DMS53 (cell line): Measurements from ENCODE around the gene SH3RF3.
A peak's percentile ranks its signal among the peaks of the same experiment; 100 is the strongest.

Source experiments
- DNase-seq: peaks from one replicate; lab custom pipeline; 2025; lab: John Stamatoyannopoulos, UW

Gene SH3RF3

GRCh38 chr2:109306190-109306589 lies 177.2 kb downstream of the SH3RF3 start:
- no peak for DNase-seq

GRCh38 chr2:109311771-109312170 lies 182.8 kb downstream of the SH3RF3 start:
- DNase-seq = no peak

GRCh38 chr2:109312902-109313301 lies 183.9 kb downstream of the SH3RF3 start:
- no peak for DNase-seq

GRCh38 chr2:109313343-109313742 lies 184.3 kb downstream of the SH3RF3 start:
- no peak for DNase-seq

GRCh38 chr2:109316091-109316490 lies 187.1 kb downstream of the SH3RF3 start:
- DNase-seq = no peak

- DNase-seq = no peak
Observed at GRCh38 chr2:109317471-109318095, 188.6 kb downstream of the SH3RF3 start.

GRCh38 chr2:109318150-109318948 lies 189.3 kb downstream of the SH3RF3 start:
- DNase-seq = no peak

GRCh38 chr2:109318949-109319342 lies 189.9 kb downstream of the SH3RF3 start:
- DNase-seq = no peak

- no peak for DNase-seq
Observed at GRCh38 chr2:109320195-109320922, 191.4 kb downstream of the SH3RF3 start.

GRCh38 chr2:109321570-109321969 lies 192.6 kb downstream of the SH3RF3 start:
- DNase-seq = no peak

GRCh38 chr2:109322111-109322510 lies 193.1 kb downstream of the SH3RF3 start:
- no peak for DNase-seq

GRCh38 chr2:109322641-109323040 lies 193.6 kb downstream of the SH3RF3 start:
- no peak for DNase-seq

GRCh38 chr2:109324861-109325260 lies 195.9 kb downstream of the SH3RF3 start:
- no peak for DNase-seq

- no peak for DNase-seq
Observed at GRCh38 chr2:109325570-109325969, 196.6 kb downstream of the SH3RF3 start.

GRCh38 chr2:109326306-109326705 lies 197.3 kb downstream of the SH3RF3 start:
- DNase-seq = no peak

GRCh38 chr2:109330056-109330455 lies 201.1 kb downstream of the SH3RF3 start:
- no peak for DNase-seq

GRCh38 chr2:109331081-109331480 lies 202.1 kb downstream of the SH3RF3 start:
- DNase-seq = peak; percentile 22

- peak; percentile 97 for DNase-seq
Observed at GRCh38 chr2:109331896-109332848, 203.2 kb downstream of the SH3RF3 start.

- DNase-seq = no peak
Observed at GRCh38 chr2:109332880-109333279, 203.9 kb downstream of the SH3RF3 start.

- peak; percentile 39 for DNase-seq
Observed at GRCh38 chr2:109333414-109334210, 204.6 kb downstream of the SH3RF3 start.

- DNase-seq = no peak
Observed at GRCh38 chr2:109335631-109336176, 206.7 kb downstream of the SH3RF3 start.
